ENCODE data around the gene TRAPPC3.

- TF ChIP-seq CTCF (IDR thresholded peaks at IDR 0.05; ENCODE audit: borderline replicate concordance, extremely low read depth, low read length, poor library complexity, severe bottlenecking) (no peak), EZH2 (IDR thresholded peaks at IDR 0.05; ENCODE audit: borderline replicate concordance, low read depth, low read length, severe bottlenecking) (no peak)
These were observed 34.1 kb upstream of the TRAPPC3 start for GRCh38 chr1:36183309-36183856.
